Airway epithelial cell (primary cell): ENCODE data around the gene GGPS1. TPM values are rescaled to one million over a fixed set of nuclear protein-coding genes. Genes with fewer than 3 reads are reported as not detected.

Experiments used
- total RNA-seq: library from RNA; depleted of rRNA; stranded (reverse); fragments of >200 nt; gene quantifications from 2 replicates; pipeline ENCODE4 v1.2.3, GENCODE V29; 2015

The GGPS1 gene
- total RNA-seq, result 15.2 and 18.8 TPM in 2 replicates

GRCh38 chr1:235328271-235329138, at the start of gene GGPS1:
GGPS1 (plus strand) TSS chr1:235328570; CDS start chr1:235335265, 6,695 bp downstream.

GRCh38 chr1:235327559-235328270, 655 bp upstream of the GGPS1 start, which contains the start of gene ARID4B:
ARID4B (minus strand) TSS chr1:235328179; CDS start chr1:235326919, 1,260 bp downstream.

GRCh38 chr1:235367000-235367908, 38.9 kb downstream of the GGPS1 start, which contains the start of gene TBCE:
TBCE (plus strand) TSS chr1:235367427; CDS start chr1:235380050, 12,623 bp downstream.

Other genes starting within 250 kb of the GGPS1 start
- 94.4 and 127 TPM in 2 replicates for gene TOMM20, start 199.7 kb upstream of the GGPS1 start, total RNA-seq
- 58.9 and 65.7 TPM in 2 replicates for gene RBM34, start 167.3 kb upstream of the GGPS1 start, total RNA-seq
- gene ARID4B, start 391 bp upstream of the GGPS1 start, total RNA-seq, result 11.4 and 14.3 TPM in 2 replicates
- 13.9 and 20.4 TPM in 2 replicates for gene TBCE, start 38.9 kb downstream of the GGPS1 start, total RNA-seq
- 27.3 and 29.3 TPM in 2 replicates for gene B3GALNT2, start 175.9 kb downstream of the GGPS1 start, total RNA-seq